Measurements from ENCODE around the gene RALY.

RALY gene

GRCh38 chr20:34001378-34001777 is 7.7 kb downstream of the RALY start:
- no peak for DNase-seq (ENCODE audit: low read depth)
- TF ChIP-seq CTCF (conservative IDR thresholded peaks at IDR 0.05; ENCODE audit: control insufficient read depth, insufficient read depth, low read depth, low read length): no peak

GRCh38 chr20:34004227-34004626 is 10.5 kb downstream of the RALY start:
- TF ChIP-seq CTCF (conservative IDR thresholded peaks at IDR 0.05; ENCODE audit: control insufficient read depth, insufficient read depth, low read depth, low read length): no peak
- no peak for DNase-seq (ENCODE audit: low read depth)
- H3K4me3 ChIP-seq (ENCODE audit: control insufficient read depth, low read depth, low read length): no peak overlapping the region

More at GRCh38 chr20:34001378-34001777, 7.7 kb downstream of the RALY start:
- no peak overlapping the region for H3K4me3 ChIP-seq (ENCODE audit: control insufficient read depth, low read depth, low read length)

GRCh38 chr20:34004790-34005457 is 11.2 kb downstream of the RALY start:
- no peak overlapping the region for H3K4me3 ChIP-seq (ENCODE audit: control insufficient read depth, low read depth, low read length)
- TF ChIP-seq CTCF (conservative IDR thresholded peaks at IDR 0.05; ENCODE audit: control insufficient read depth, insufficient read depth, low read depth, low read length): no peak
- DNase-seq (ENCODE audit: low read depth): no peak

- H3K4me3 ChIP-seq (ENCODE audit: control insufficient read depth, low read depth, low read length): no peak overlapping the region
- DNase-seq (ENCODE audit: low read depth): no peak
- TF ChIP-seq CTCF (conservative IDR thresholded peaks at IDR 0.05; ENCODE audit: control insufficient read depth, insufficient read depth, low read depth, low read length): no peak
Observed at GRCh38 chr20:34006619-34007018, 12.9 kb downstream of the RALY start.

GRCh38 chr20:34008477-34008876 is 14.8 kb downstream of the RALY start:
- TF ChIP-seq CTCF (conservative IDR thresholded peaks at IDR 0.05; ENCODE audit: control insufficient read depth, insufficient read depth, low read depth, low read length): no peak
- DNase-seq (ENCODE audit: low read depth): no peak
- H3K4me3 ChIP-seq (ENCODE audit: control insufficient read depth, low read depth, low read length): no peak overlapping the region

- no peak overlapping the region for H3K4me3 ChIP-seq (ENCODE audit: control insufficient read depth, low read depth, low read length)
- DNase-seq (ENCODE audit: low read depth): no peak
- TF ChIP-seq CTCF (conservative IDR thresholded peaks at IDR 0.05; ENCODE audit: control insufficient read depth, insufficient read depth, low read depth, low read length): no peak
Observed at GRCh38 chr20:34010405-34010931, 16.8 kb downstream of the RALY start.
